ENCODE measurements around the gene EFCAB11. TPM values are rescaled to one million over a fixed set of nuclear protein-coding genes. Genes with fewer than 3 reads are reported as not detected.

Gene EFCAB11
- total RNA-seq, 6 experiments from 2014 or later, result 1.7 to 4.7 (median 3.2) TPM

DNA sequence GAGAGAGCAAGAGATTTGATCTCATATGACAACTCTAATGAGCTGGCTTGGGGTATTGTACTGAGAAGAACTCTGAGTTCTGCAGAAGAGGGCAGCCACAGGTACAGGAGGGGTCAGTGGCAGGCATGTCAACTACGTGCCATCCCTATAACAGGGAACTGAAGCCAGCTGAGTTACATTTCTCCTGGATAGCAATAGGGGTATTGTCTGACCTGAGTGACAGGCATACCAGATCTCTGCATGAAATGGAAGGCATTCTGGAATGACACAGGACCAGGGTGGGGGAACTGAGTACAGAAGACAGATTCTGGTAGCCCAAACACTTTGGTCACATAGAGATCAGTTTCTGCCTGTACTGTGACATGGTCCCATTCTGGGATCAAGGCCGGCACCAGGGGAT, 35.8 kb downstream of the EFCAB11 start:
- Histone ChIP-seq H3K36me3 (no peaks in the 10 kb centered on the region), H3K4me3 (no peak overlapping the region), H3K9me3 (no peaks in the 10 kb centered on the region), H3K27ac (no peak overlapping the region), H3K4me1 (peaks cover 0 to 5% (median 0%) of the 10 kb centered on the region in 4 donors), H3K27me3 (no peaks in the 10 kb centered on the region)
- no peak for ATAC-seq
- intact Hi-C loops (cut with DNase I), result loop anchor here in 1 of 2 donors (10.0 kb wide), 1 partner anchor 884 kb away; no protein-coding TSS in a partner anchor
- no peak for TF ChIP-seq POLR2A (IDR thresholded peaks at IDR 0.05)
- TF ChIP-seq, protein P1, sequence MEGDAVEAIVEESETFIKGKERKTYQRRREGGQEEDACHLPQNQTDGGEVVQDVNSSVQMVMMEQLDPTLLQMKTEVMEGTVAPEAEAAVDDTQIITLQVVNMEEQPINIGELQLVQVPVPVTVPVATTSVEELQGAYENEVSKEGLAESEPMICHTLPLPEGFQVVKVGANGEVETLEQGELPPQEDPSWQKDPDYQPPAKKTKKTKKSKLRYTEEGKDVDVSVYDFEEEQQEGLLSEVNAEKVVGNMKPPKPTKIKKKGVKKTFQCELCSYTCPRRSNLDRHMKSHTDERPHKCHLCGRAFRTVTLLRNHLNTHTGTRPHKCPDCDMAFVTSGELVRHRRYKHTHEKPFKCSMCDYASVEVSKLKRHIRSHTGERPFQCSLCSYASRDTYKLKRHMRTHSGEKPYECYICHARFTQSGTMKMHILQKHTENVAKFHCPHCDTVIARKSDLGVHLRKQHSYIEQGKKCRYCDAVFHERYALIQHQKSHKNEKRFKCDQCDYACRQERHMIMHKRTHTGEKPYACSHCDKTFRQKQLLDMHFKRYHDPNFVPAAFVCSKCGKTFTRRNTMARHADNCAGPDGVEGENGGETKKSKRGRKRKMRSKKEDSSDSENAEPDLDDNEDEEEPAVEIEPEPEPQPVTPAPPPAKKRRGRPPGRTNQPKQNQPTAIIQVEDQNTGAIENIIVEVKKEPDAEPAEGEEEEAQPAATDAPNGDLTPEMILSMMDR (IDR thresholded peaks at IDR 0.05), result no peak
- DNase-seq, result no peak
- 100% methylated on average over 1 of the region's 2 CpGs for WGBS (ENCODE audit: insufficient coverage, low coverage, low lambda C conversion rate, missing lambda C conversion rate)

DNA sequence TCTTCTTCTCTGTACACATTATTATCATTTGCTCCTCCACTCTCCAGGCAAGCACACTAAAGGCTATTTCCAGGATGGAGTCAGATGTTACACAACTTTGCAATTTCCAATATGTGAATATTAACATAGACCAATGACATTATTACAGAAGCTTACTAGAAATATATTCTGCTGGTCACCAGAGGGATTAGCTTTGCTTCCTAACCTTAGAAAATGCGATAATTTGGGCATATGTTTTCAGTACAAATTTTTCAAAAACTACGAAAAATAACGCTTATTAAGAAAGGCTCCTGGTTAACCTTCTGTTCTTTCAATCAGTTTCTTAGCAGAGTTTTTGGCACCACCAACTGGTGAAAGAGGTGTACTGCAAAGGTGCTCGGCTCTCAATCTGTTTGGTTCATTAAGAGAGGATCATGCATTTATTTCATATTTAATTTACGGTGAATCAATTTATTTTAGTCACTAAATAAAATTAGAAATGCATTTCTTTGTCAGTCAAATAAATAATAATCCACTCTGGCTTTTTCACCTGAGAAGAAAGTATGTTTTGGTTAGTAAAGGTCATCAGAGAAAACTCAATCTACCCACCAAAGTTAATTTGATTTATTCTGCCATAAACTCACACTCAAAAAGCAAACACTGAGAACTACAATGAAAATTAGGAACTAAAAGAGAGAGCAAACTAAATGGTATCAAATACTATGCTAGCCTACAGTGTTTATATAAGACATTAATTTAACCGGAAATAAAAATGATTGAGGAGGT, 39.2 kb downstream of the EFCAB11 start:
- ATAC-seq (peak; percentile 68 to 82 (median 80)), DNase-seq (no peak)
- Histone ChIP-seq H3K27ac (peak overlapping the region in 1 of 3 donors; percentile 22), H3K4me1 (peaks cover 0 to 16% (median 7%) of the 10 kb centered on the region in 4 donors), H3K36me3 (no peaks in the 10 kb centered on the region), H3K4me3 (peak overlapping the region in 2 of 3 donors; percentile 30 to 33), H3K27me3 (no peaks in the 10 kb centered on the region), H3K9me3 (no peaks in the 10 kb centered on the region)
- no peak for TF ChIP-seq POLR2A (IDR thresholded peaks at IDR 0.05)
- TF ChIP-seq, protein P1 (IDR thresholded peaks at IDR 0.05), result peak; percentile 94
- WGBS (ENCODE audit: insufficient coverage, low coverage, low lambda C conversion rate, missing lambda C conversion rate), result 12% methylated on average over 6 of the region's 6 CpGs
- intact Hi-C loops (cut with DNase I), result loop anchor here in 1 of 2 donors (10.0 kb wide), 1 partner anchor 880 kb away; no protein-coding TSS in a partner anchor

DNA sequence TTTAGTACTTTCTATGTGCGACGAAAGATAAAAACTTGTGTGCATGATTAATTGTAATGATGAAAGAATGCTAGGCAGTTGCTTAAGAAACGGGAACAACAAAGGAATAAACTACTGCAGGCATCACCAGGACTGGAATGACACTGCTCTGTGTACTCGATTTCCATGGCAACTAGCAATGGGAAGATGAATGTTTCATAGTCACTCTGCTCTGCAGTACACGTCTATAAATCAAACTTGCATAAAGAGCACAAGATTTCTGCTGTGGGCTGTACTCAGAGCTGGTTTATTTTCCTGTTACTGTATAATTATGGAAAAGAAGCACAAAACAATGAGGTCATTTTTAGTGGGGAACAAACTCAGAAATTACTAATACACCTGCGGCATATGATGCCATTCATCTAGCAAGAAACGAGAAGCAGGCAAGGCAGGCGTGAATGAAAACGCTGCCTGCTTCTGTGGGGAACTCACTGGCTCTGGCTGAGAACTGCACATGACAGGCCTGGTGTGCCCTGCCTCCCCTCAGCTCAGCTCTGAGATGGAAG, 41.8 kb downstream of the EFCAB11 start:
- H3K27ac ChIP-seq, result no peak overlapping the region
- intact Hi-C loops (cut with DNase I), result loop anchor here in 1 of 2 donors (10.0 kb wide), 1 partner anchor 878 kb away; no protein-coding TSS in a partner anchor
- DNase-seq, result no peak

DNA sequence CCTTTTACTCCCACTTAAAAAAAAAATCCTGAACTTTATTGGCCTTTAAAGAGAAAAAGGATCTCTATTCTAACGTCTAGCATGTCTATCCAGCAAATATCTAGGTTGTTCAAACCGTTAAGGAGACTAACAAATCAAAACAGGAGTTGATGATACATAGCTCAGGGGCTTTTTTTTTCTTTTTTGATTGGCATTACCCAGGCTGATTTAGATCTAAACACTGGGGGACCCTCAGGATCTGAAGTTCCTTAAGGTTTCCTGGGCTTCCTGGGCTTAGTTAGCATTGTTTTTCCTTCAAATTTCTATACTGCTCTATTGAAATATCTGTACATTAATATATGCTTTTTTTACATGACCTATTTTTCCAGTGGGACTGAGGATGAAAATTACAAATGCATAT, 42.3 kb downstream of the EFCAB11 start:
- DNase-seq (no peak), ATAC-seq (no peak)
- H3K9me3 ChIP-seq, result no peaks in the 10 kb centered on the region
- 74% methylated on average over 2 of the region's 2 CpGs for WGBS (ENCODE audit: insufficient coverage, low coverage, low lambda C conversion rate, missing lambda C conversion rate)
- intact Hi-C loops (cut with DNase I), result loop anchor here in 1 of 2 donors (10.0 kb wide), 1 partner anchor 877 kb away; no protein-coding TSS in a partner anchor
- peak overlapping the region in 1 of 3 donors; percentile 59 for H3K27ac ChIP-seq
- TF ChIP-seq, protein P1 (IDR thresholded peaks at IDR 0.05), result no peak
- TF ChIP-seq POLR2A (IDR thresholded peaks at IDR 0.05), result no peak
- no peaks in the 10 kb centered on the region for H3K27me3 ChIP-seq
- peaks cover 0 to 19% (median 8%) of the 10 kb centered on the region in 4 donors for H3K4me1 ChIP-seq
- H3K4me3 ChIP-seq, result no peak overlapping the region
- H3K36me3 ChIP-seq, result no peaks in the 10 kb centered on the region

More for the DNA sequence above, 41.8 kb downstream of the EFCAB11 start:
- TF ChIP-seq, protein P1 (IDR thresholded peaks at IDR 0.05), result no peak
- TF ChIP-seq POLR2A (IDR thresholded peaks at IDR 0.05), result no peak
- WGBS (ENCODE audit: insufficient coverage, low coverage, low lambda C conversion rate, missing lambda C conversion rate), result 42% methylated on average over 9 of the region's 9 CpGs
- no peaks in the 10 kb centered on the region for H3K9me3 ChIP-seq
- peak in 1 of 4 donors; percentile 48 for ATAC-seq
- H3K4me3 ChIP-seq, result no peak overlapping the region
- H3K27me3 ChIP-seq, result no peaks in the 10 kb centered on the region
- no peaks in the 10 kb centered on the region for H3K36me3 ChIP-seq
- peaks cover 0 to 19% (median 8%) of the 10 kb centered on the region in 4 donors for H3K4me1 ChIP-seq
